NCI-H446 (cell line): ENCODE data around the gene CSAD.
"Not testable (repeated sequence)": the region's sequence is repeated elsewhere in the genome, so short reads cannot be mapped to it uniquely, and the experiment has no call there.

Source experiments
- DNase-seq, 2 experiments: peaks; one replicate each; lab custom pipeline; 2025; lab: John Stamatoyannopoulos, UW

Gene CSAD

DNA sequence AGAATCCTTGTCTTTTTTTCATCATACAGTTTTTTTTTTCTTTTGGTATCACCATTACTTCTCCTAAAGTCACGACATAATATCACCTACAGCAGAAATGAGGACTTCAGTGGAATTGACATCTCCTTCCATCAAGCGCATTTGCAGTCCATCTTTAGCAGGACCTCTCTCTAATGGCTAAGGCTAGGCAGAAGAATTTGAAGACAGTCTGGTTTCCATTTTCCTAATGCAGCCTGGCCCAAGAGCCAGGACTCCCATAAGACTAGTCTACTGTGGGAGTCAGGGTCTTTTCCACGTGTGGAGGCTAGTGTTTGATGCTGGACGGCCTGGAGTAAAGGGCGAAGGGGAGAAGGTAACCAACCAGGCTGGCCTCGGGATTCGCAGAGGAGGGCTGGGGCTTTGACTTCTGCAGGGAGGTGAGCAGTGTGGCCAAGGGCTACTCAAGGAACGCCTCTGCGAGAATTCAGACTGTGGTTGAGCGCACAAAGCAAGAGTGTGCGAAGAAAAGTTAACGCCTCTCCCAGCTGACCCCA lies 972 bp downstream of the CSAD start:
- no peak for DNase-seq

DNA sequence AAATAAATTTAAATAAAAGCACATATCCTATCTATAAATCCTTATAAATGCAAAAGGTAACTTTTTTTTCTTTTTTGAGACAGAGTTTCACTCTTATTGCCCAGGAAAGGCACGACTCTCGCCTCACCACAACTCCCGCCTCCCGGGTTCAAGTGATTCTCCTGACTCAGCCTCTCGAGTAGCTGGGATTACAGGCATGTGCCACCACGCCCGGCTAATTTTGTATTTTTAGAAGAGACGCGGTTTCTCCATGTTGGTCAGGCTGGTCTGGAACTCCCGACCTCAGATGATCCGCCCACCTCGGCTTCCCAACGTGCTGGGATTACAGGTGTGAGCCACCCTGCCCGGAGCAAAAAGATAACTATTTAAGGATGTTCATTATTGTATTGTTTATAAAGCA lies 1.9 kb downstream of the CSAD start:
- not testable (repeated sequence) for DNase-seq

DNA sequence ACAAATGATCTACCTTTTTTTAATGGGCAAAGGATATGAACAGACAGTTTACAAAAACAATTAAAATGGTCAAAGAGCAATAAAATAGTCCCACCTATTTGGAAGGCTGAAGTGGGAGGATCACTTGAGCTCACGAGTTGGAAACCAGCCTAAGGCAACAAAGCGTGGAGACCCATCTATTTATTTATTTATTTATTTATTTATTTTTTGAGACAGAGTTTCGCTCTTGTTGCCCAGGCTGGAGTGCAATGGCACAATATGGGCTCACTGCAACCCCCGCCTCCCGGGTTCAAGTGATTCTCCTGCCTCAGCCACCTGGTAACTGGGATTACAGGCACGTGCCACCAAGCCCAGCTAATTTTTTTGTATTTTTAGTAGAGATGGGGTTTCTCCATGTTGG lies 3.3 kb downstream of the CSAD start:
- not testable (repeated sequence) for DNase-seq

DNA sequence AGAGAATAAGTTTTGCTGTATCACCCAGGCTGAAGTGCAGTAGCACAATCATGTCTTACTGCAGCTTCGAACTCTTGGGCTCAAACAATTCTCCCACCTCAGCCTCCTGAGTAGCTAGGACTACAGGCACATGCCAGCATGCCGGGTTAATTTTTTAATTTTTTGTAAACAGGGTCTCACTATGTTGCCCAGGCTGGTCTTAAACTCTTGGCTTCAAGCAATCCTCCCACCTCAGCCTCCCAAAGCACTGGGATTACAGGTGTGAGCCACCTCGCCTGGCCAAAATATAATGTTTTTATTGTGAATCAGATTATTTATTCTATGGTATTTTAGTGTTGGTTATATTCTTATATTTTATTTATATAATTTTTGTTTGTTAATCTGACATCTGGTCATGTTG lies 4.0 kb downstream of the CSAD start:
- DNase-seq = no peak

DNA sequence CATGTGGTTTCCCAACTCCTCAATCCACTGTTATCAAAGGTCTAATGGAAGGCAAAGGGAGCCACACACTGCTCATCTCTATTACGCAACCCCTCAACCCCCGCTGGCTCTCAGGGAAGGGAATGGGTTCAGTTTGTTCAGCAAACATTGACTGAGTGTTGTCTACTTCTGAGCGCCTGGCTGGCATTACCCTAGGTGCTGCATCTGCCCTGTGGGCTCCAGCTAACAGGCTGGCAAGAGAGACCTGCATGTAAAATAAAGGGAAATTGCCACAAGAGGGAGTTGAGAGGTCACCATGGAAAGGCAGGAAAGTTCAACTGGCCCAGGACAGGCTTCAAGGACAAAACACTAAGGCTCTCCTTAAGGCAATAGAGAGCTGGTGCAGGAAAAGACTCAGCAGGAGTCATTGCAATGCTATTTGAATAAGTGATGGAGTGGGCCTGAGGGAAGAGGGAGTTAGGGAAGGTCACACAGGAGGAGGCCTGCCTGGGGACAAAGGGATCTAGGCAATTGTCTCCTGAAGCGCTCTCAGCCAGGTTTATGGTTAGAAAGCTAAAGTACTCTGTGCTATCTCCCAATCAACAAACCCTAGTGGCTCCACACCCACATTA lies 5.7 kb downstream of the CSAD start:
- DNase-seq = no peak

DNA sequence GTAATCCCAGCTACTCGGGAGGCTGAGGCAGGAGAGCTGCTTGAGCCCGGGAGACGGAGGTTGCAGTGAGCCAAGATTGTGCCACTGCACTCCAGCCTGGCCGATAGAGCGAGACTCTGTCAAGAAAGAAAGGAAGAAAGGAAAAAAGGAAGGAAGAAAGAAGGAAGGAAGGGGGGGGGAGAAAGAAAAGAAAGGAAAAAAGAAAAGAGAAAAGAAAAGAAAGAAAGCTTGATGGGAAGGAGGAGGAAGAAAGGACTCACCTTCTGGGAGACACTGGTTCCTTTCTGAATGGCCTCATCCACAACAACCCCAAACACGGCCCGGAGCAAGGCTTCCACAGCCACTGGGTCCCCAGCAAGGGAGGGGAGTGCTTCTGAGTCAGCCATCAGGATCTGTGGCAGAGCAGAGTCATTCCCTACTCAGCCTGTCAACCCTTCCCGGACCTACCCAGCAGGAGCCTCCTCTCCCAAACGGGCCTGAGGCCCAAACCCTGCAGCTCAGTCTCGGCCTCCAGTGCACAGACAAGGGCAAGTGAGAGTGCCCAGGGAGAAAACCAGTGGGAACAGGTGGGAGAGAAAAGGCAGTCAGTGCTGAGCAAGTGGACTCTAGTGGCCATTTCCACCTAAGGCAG lies 7.5 kb downstream of the CSAD start:
- no peak for DNase-seq

DNA sequence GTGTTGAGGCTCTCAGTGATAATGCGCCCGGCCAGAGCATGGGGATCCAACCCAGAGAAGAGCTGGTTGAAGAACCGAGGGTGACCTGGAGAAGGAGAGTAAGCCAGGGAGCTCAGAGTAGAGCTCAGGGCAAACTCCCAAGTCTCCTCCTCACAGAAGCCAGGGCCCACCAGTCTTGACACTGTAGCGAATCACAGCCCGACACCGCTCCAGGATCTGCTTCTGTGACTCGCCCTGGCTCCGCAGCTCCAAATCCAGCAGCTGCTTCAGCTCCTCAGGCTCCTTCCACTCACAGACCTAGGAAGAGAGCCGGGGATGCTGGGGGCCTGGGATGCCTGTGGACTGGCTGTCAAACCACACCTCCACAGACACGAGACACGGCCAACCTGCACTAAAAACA lies 8.4 kb downstream of the CSAD start:
- DNase-seq = no peak

DNA sequence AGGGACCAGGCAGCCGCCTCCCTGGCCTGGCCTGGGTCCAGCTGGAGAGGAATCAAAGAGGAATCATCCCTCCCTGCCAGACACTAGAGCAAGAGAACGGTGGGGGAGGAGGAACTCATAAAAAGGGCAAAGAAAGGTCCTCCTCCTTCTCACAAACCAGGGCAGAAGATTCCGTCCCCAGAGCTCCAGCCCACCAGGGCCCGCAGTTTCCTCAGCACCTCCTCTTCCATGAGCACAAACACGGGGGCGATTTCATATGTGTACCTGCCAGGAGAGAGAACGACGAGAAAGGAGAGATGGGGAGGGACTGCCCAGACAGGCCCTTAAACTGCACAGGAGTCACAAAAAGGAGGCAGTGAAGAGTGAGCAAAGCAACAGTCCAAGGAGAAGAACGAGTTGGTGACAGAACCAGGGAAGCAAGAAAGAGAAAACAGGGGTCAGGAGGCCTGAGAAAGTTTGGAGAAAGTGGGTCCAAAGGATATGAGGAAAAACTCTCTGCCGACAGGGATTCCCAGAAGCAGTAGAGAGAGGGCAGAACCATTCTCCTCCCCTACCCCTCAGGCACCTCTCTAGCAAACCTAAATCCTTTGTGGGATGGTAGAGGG lies 8.9 kb downstream of the CSAD start:
- DNase-seq = peak in 1 of 2 experiments; percentile 42

DNA sequence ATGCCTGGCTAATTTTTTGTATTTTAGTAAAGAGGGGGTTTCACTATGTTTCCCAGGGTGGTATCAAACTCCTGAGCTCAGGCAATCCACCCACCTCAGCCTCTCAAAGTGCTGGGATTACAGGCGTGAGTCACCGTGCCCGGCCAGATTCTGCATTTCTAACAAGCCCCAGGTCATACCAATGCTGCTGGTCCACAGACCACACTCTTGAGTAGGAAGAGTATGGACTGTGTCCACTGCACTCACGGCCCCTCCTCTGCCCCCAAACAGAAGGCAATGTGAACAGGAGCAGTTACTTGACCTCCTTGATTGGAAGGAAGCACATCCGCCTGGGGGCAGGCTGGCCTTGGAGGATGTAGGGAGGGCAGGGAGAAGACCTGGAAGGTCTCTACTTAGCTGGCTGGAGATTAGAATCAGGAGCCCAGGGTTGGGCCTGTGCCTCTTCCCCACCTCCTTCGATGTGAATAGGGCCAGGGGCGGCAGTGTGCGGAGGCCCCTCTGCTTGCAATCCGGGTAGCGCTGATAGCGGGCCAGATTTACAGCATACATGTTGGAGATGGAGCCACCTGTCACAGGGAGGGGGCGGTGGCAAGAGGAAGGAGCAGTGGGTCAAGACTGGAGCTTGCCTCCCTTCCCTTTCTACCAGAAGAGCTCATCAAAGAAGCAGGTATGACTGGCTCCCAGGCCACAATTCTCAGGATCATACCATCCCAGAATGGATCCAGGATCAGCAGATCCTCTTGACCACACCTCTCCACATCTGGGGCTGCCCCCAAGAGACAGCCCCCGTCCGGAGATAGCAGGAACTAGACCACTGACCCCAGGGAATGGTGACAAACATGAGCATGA lies 9.6 kb downstream of the CSAD start:
- no peak for DNase-seq

DNA sequence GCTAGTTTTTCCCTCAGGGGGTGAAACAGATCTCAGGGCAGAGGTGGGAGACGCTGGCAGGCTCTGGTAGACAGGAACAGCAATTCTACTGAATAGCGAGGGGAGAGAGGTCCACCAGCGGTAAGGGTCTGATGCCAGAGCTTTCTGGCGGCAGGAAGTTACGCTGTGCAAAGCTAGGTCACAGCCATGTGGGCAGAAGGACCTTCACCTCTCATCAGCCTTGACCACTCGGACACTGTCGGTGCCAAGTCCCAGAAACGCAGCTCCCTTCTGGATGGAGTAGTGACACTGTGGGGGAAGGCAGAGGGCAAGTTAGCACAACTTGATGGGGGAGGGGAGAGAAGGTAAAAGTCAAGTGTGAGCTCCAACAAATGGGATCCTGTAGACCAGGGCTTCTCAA lies 10.5 kb downstream of the CSAD start:
- DNase-seq = no peak

DNA sequence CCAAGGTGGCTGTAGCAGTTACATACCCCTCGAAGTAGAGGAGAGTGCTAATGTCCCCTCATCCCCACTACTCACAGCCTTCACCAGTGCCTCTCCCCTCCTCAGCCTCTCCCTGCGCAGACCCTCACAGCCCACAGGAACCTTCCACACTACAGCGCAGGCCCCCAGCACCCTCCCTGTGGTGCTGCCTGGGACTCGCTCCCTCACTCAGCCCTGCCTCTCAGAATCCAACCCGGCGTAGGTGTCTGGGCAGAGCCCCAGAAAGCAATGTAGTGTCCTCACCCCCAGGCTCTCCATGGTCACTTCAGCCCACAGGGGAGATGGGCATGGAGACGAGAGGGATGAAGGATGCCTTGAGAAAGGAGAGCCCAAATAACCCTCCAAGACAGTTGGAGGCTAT lies 11.1 kb downstream of the CSAD start:
- DNase-seq = no peak

DNA sequence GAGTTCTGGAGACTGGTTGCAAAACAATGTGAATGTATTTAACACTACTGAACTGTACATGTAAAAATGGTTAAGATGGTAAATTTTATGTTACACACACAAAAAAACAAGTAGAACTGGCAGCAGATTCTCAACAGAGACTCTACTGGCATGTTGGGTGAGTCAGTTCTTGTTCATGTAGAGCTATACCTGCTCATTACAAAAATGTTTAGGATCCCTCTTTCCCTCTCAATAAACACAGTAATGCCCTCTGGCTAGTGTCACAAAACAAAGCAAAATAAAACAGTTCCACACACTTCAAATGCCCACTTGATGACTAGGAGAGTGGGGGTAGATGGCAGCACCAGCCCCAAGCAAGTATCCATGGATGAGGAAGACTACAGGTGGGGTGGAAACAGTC lies 13.9 kb downstream of the CSAD start:
- DNase-seq = no peak

DNA sequence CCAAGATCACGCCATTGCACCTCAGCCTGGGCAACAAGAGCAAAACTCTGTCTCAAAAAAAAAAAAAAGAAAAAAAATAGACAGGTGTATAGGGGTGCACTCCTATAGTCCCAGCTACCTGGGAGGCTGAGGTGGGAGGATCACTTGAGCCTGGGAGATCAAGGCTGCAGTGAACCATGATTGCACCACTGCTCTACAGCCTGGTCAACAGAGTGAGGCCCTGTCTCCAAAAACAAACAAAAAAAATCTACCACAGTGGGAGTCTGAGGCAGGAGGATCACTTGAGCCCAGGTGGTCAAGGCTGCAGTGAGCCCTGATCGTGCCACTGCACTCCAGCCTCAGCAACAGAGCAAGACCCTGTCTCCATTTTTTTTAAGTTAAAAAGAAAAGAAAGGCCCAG lies 17.7 kb downstream of the CSAD start:
- DNase-seq = not testable (repeated sequence)

DNA sequence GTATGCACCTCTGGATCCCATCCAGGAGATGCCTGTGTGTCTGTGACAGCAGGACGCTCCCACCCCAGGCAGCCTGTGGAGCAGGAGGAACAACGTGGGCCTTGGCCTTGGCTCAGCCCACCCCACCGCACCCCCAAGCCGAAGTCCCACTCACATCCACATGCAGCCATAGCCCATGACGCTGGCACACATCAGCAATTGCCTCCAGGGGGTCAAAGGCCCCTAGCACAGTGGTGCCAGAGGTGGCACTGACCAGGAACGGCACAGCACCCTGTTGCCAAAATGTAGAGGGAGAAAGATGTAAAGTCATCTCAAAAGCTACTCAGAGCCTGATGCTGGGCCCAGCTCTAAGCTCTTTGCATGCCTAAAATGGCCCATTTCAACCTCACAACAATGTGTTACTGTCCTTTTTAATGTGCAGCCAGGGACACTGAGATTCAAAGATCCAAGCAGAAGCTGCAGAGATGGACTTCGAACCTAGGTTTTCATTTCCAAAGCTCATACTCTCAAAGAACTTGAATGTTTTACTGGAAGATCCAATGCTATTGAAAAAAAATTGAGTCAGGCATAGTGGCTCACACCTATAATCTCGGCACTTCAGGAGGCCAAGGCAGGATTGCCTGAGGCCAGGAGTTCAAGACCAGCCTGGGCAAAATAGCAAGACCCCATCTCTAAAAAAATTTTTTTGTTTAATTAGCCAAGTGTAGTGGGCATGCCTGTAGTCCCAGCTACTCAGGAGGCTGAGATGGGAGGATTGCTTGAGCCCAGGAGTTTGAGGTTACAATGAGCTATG lies 19.4 kb downstream of the CSAD start:
- no peak for DNase-seq

DNA sequence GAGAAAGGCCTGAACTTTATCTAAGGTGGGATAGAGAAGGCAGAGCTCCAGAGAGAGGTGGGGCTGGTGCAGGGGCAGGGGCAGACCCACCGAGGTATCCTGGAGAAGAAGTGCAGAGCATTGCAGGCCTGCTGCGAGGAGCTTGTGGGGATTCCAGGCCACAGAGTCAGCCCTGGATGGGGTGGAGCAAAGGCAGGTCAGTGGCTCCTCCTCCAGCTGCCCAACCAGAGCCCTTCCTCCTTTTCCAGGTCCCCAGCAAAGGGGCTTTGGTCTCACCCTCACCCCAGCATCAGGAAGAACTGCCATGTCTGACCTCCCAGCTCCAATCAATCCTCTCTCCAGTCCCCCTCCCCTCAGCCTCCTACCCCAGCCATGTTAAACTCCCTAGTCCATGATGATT lies 20.1 kb downstream of the CSAD start:
- no peak for DNase-seq

DNA sequence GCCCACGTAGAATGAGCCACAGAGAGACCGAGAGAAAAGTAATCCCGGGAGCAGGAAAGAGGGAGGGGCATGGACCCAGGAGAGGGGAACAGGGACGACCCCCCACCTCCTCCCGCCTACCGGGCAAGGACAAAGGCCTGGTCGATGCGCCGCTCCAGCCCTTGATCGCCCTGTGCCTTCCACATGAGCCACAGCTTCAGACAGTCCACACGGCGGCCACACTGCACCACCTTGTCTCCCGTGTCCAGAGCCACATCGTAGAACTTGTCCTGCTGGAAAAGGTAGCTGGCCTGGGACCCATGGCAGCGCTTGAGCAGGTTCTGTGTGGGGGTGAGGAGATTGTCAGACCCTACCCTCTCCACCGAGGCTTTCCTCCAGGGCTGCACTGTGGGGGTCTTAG lies 20.7 kb downstream of the CSAD start:
- DNase-seq = no peak

DNA sequence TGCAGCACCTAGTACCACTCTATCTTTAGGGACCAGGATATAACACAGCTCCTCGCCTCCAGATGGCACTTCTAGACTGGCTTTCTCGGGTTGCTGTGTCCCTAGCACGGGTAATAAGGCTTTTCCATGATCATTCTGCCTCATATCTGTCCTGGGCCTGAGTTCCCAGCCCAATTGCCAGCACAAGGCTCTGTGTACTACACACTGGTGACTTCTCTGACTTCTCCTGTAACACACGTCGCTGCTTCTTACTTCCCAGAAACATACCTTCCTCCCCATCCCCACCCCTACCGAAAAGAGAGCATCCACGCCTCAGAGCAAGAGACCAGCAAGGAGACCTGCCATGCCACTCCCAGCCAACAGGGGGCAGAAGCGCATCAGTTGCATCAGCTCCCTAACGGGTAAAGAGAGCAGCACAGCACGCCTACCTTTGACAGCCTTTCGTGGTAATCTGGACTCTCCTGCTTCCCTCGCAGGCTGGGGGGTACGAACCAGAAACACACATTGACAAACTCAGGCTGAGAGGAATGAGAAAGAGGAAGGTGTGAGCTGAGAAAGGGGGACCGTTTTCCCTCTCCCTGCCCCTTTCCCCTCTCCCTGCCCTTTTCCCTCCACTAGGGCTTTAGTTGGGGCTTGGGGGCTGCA lies 21.4 kb downstream of the CSAD start:
- DNase-seq = peak; percentile 58 to 77

DNA sequence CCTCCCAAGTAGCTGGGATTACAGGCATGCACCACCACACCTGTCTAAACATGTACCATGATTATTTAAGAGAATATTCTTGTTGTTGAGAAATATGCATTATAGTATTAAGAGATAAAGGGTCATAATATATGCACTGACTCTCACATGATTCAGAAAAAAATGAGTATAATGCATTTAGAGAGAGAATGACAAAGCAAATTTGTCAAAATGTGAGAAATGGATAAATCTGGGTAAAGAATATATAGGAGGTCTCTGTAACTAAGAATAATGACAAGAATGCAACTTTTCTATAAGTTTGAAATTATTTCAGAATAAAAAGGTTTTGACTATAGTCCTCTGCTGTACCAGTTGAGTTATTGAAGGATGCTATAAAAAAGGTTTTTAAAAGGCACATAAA lies 28.3 kb downstream of the CSAD start:
- DNase-seq = no peak

DNA sequence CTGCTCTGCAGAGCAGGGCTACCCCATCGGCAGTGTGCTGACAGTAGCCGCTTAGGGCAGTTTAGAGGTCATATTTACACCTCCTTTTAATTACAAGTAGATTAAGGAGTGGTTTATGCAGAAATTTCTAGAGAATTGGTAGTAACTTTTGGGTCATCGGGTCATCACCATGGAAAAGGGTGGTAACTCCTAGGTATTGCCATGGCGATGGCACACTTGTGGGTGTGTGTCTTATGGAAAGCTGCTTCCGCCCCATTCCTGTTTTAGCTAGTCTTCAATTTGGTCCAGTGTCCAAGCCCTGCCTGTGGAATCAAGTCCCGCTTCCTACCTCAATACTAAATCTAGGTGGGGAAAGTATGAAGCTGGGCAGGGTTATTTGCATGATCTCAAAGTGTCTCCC lies 29.7 kb downstream of the CSAD start:
- DNase-seq = no peak

DNA sequence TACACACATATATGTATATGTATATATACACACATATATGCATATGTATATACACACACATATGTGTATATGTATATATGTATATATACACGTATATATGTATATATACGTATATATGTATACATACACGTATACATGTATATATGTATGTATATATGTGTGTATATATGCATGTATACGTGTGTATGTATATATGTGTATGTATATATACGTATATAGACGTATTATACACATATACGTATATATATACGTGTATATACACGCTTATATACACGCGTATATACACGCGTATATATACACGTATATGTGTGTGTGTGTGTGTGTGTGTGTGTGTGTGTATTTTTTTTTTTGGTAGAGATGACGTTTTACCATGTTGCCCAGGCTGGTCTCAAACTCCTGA lies 33.1 kb downstream of the CSAD start:
- no peak for DNase-seq

DNA sequence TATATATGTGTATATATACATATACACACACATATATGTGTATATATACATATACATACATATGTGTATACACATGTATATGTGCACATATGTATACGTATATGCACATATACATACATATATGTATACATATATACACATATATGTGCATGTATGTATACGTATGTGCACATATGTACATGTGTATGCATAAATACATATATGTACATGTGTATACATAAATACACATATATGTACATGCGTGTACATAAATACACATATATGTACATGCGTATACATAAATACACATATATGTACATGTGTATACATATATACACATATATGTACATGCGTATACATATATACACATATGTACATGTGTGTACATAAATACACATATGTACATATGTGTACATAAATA lies 33.5 kb downstream of the CSAD start:
- DNase-seq = no peak
